Left ventricle myocardium superior (tissue), 1 donor: Measurements from ENCODE around the gene BIK. TPM values are rescaled to one million over a fixed set of nuclear protein-coding genes. Genes with fewer than 3 reads are reported as not detected.

Experiments used
- ATAC-seq: fragments of 200-7000 bp; cut with Tn5 transposase; one replicate; pipeline ENCODE4 v1.9.1; 2020; ENCODE audit warnings: mild to moderate bottlenecking, moderate library complexity
- DNase-seq: peaks from one replicate; pipeline ENCODE4 v3.0.0-alpha.2; 2020
- intact Hi-C: fragments of 100-400 bp; cut with micrococcal nuclease; formaldehyde crosslinking; loops from one replicate; pipeline ENCODE4 v1.11.0; 2022
- long read RNA-seq: library from polyadenylated mRNA; unstranded; transcript quantifications from one replicate; pipeline ENCODE4 v2.0.0, GENCODE V29; 2021
- total RNA-seq: library from RNA; stranded (reverse); fragmentation: NEBNext Ultra II Directional; extraction: Animal tissue kit (Norgen Biotek cat#: 25700); gene quantifications from one replicate; pipeline ENCODE4 v1.2.1, GENCODE V29; 2021
- donor health status: DM: no; HTN: yes; CAD: no; lungs with severe emphysema.

The BIK gene, protein sequence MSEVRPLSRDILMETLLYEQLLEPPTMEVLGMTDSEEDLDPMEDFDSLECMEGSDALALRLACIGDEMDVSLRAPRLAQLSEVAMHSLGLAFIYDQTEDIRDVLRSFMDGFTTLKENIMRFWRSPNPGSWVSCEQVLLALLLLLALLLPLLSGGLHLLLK
- total RNA-seq: not detected
- long read RNA-seq: 0 reads

DNA sequence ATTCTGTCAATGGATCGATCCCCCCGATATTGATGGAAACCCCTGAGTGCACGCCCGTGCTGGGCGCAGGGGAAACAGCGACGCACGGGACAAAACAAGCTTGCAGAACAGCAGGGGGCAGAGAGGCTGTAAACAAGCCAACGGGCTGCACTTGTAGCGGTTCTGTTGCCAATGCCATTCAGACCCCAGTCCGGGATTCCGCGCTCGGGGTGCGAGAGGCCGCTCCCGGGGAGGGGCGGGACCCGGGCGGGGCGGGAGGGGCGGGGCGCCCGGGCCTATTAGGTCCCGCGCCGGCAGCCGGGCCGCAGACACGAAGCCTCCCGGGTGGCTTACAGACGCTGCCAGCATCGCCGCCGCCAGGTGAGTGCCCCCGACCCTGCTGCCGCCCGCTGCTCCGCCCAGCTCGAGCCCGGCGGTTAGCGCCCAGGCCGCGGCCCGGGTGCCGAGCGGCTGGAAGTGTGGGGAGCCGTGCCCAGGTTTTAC lies at the start of gene BIK:
Gene BIK (plus strand): TSS at position 307 of the 483 bp plus-strand sequence. CDS start 13,273 bp downstream, outside the sequence.
- ATAC-seq: peak; percentile 77
- DNase-seq: peak; percentile 62
- intact Hi-C loops: no loop called here

DNA sequence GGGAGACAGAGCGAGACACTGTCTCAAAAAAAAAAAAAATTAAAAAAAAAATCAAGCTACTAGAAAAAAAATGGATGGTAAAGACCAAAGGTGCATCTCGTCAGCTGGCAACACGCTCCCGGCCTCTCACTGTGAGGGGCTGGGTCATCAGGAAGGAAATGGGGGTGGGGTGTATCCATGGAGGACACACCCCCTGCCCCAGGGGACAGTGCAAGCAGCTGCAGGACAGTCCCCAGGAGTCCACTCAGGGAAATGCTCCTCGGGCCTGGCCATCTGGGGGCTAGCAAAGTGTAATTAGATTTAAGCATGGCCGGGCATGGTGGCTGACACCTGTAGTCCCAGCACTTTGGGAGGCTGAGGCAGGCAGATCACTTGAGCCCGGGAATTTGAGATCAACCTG lies 44.4 kb upstream of the BIK start:
- intact Hi-C loops: no loop called here
- peak; percentile 34 for DNase-seq
- ATAC-seq: peak; percentile 57

GRCh38 chr22:43066844-43067385 lies 43.6 kb upstream of the BIK start:
- ATAC-seq: no peak
- intact Hi-C loops: no loop called here
- no peak for DNase-seq

- intact Hi-C loops: no loop called here
- peak; percentile 93 for ATAC-seq
- DNase-seq: peak; percentile 80
Measured at GRCh38 chr22:43077121-43077877, 33.3 kb upstream of the BIK start.

GRCh38 chr22:43078522-43078921 lies 32.0 kb upstream of the BIK start:
- DNase-seq: no peak
- no peak for ATAC-seq
- intact Hi-C loops: no loop called here

DNA sequence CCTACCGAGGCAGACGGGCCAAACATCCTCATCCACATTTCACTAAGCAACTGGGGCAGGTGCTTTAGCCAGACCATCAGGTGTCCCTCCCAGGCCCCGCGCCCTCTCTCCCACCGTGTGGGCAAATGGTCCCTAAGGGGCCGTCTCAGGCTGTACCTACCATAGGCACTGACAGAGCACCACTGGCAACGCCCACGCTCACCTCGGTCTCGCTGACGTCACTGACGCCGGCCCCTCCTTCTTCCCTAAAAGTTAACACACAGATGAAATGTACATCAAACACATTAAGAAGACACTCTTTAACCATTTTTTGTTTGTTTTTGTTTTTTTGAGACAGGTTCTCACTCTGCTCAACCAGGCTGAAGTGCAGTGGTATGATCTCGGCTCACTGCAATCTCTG lies 30.8 kb upstream of the BIK start:
- intact Hi-C loops: no loop called here
- no peak for ATAC-seq
- DNase-seq: no peak

- intact Hi-C loops: no loop called here
- ATAC-seq (no peak), DNase-seq (no peak)
Measured at GRCh38 chr22:43080616-43081015, 29.9 kb upstream of the BIK start.

- DNase-seq (no peak), ATAC-seq (no peak)
- intact Hi-C loops: no loop called here
Measured at GRCh38 chr22:43081968-43082367, 28.6 kb upstream of the BIK start.

- ATAC-seq: peak; percentile 23
Measured at GRCh38 chr22:43085658-43086606, 24.6 kb upstream of the BIK start.

DNA sequence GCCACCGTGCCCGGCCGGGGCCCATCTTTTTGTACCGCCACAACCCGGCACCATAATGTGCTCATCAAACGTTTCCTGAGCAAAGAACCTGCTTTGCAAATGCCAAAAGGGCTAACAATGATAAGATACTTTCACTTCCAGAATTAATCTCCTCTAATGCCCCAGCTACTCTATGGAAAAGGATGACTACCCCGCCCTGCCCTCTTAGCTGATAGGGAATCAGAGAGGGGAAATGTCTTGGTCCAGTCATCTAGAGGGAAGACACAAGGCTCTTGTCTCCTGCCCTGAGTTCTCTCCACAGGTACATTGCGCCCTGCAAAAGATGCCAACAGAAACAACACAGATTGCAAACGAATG lies 21.9 kb upstream of the BIK start:
- ATAC-seq (no peak), DNase-seq (no peak)
- intact Hi-C loops: no loop called here

More at GRCh38 chr22:43085658-43086606, 24.6 kb upstream of the BIK start:
- DNase-seq: peak; percentile 72
- intact Hi-C loops: no loop called here

GRCh38 chr22:43088984-43089717 lies 21.4 kb upstream of the BIK start, which contains the start of gene TTLL1:
Gene TTLL1, minus strand, starts transcription at chr22:43089391. Its CDS starts 13,805 bp downstream, at chr22:43075586.
- intact Hi-C loops: no loop called here
- peak; percentile 95 for DNase-seq
- ATAC-seq: peak; percentile 94

DNA sequence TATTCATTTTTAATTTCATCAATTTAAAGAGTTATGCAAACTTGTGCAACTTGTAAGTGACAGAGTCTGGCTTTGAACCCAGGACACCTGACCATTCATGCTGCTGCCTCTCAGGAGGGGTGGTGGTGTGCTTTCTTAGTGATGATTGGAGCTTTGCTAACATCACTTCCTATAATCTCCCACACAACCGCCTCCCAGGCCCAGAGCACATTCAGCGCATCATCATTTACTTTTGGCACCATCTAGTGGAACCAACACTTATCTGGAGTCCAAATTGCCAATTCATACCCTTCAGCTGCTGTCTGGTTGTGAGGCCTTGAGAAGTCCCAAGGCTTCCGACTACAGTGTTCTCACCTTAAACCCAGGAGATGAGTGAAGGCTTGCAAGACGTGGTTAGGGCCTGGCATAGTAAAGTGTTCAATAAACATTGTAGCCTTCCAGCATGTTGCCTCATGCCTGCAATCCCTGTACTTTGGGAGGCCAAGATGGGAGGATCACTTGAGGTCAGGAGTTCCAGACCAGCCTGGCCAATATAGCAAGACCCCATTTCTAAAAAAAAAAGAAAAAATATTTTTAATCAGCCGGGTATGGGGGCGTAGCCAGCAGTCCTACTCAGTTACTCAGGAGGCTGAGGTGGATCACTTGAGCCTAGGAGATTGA lies 20.3 kb upstream of the BIK start:
- ATAC-seq: peak; percentile 43
- no peak for DNase-seq
- intact Hi-C loops: no loop called here

- no peak for DNase-seq
- ATAC-seq: no peak
- intact Hi-C loops: no loop called here
Measured at GRCh38 chr22:43092085-43092484, 18.5 kb upstream of the BIK start.

DNA sequence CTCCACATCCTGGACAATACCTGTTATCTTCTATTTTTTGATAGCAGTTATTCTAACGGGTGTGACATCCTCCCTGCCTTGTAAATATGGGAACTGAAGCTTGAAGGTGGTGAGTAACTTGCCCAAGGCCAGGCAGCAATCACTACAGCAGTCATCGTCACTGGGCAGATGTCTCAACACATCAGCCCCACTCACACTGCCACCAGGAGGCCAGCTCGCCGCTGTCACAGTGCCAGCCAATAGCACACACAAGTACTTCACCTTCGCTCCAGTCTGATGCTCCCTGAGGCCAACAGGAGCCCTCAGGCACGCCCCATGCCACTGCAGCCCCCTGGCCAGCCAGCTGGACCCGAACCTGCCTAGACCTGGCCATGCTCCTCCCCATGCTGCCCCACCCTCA lies 16.5 kb upstream of the BIK start:
- DNase-seq (peak; percentile 86), ATAC-seq (peak; percentile 57)
- intact Hi-C loops: no loop called here

DNA sequence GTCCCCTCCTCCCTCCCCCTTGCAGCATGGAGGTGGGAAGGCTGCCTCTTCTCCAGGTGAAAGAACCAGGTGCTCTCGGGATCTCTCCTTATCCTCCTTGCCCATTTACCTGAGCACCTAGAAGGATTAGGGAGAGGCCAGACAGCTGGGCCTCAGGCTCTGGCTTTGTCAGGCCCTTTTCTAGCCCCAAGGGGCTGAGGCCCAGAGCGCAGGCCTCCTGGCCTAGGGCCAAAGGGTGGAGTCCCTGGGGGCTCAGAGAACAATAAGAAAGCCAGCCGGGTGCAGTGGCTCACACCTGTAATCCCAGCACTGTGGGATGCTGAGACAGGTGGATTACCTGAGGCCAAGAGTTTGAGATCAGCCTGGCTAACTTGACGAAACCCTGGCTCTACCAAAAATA lies 16.0 kb upstream of the BIK start:
- ATAC-seq: no peak
- DNase-seq: no peak
- intact Hi-C loops: no loop called here

- ATAC-seq (no peak), DNase-seq (no peak)
- intact Hi-C loops: no loop called here
Measured at GRCh38 chr22:43096420-43096819, 14.1 kb upstream of the BIK start.

GRCh38 chr22:43098356-43098755 lies 12.2 kb upstream of the BIK start:
- ATAC-seq: peak; percentile 17
- intact Hi-C loops: no loop called here
- DNase-seq: no peak

DNA sequence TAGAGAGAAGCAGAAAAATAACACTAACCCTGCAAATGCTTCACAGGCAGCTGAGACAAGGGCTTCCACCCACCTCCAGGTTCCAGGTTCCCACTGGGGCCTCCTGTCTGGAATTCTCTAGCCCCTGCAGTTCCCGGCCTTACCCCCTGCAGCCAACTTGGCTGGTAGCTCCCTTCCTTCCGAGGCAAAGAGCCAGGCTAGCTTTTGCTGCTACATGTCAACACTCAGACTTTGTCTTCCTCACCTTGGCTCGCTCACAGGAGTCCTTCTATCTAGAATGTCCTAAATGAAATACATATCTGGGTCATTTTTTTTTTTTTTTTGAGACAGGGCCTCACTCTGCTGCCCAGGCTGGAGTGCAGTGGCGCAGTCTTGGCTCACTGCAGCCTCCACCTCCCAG lies 11.5 kb upstream of the BIK start:
- peak; percentile 53 for DNase-seq
- ATAC-seq: peak; percentile 69
- intact Hi-C loops: no loop called here
